ENCODE results near the gene ZNF605.

GRCh38 chr12:132873724-132874123 lies 82.4 kb downstream of the ZNF605 start:
- TF ChIP-seq POLR2A (IDR thresholded peaks at IDR 0.05) = no peak
- no peak for TF ChIP-seq CTCF (IDR thresholded peaks at IDR 0.05)

All from uterus (tissue), 2 donors.